Activated CD8-positive, alpha-beta memory T cell treated with anti-CD3 and anti-CD28 coated beads, Interleukin-2, amount 50 U/mL, for 48 hours (primary cell): ENCODE measurements around the gene GABRR3.
A peak's percentile ranks its signal among the peaks of the same experiment; 100 is the strongest.

Experiments
- DNase-seq: peaks from one replicate; pipeline ENCODE4 v3.0.0-alpha.2; 2020

GABRR3 gene

GRCh38 chr3:98035208-98035607 lies at the start of gene GABRR3:
GABRR3 (minus strand) TSS chr3:98035315; CDS start chr3:98034987, 328 bp downstream.
- DNase-seq, result no peak

GRCh38 chr3:98073486-98073885 lies 38.4 kb upstream of the GABRR3 start:
- no peak for DNase-seq

GRCh38 chr3:98070840-98071239 lies 35.7 kb upstream of the GABRR3 start:
- DNase-seq, result no peak

- no peak for DNase-seq
Observed at GRCh38 chr3:98068824-98069223, 33.7 kb upstream of the GABRR3 start.

- DNase-seq, result no peak
Observed at GRCh38 chr3:98058244-98058960, 23.3 kb upstream of the GABRR3 start.

- no peak for DNase-seq
Observed at GRCh38 chr3:98057631-98058030, 22.5 kb upstream of the GABRR3 start.

GRCh38 chr3:98056035-98056434 lies 20.9 kb upstream of the GABRR3 start:
- no peak for DNase-seq

- DNase-seq, result no peak
Observed at GRCh38 chr3:98049271-98049670, 14.2 kb upstream of the GABRR3 start.

- no peak for DNase-seq
Observed at GRCh38 chr3:98048586-98048985, 13.5 kb upstream of the GABRR3 start.

GRCh38 chr3:98041350-98041749 lies 6.2 kb upstream of the GABRR3 start:
- no peak for DNase-seq

- DNase-seq, result peak; percentile 76
Observed at GRCh38 chr3:98039322-98040024, 4.4 kb upstream of the GABRR3 start.

- DNase-seq, result no peak
Observed at GRCh38 chr3:98038876-98039275, 3.8 kb upstream of the GABRR3 start.

GRCh38 chr3:98038286-98038685 lies 3.2 kb upstream of the GABRR3 start:
- DNase-seq, result no peak

GRCh38 chr3:98034486-98034885 lies 629 bp downstream of the GABRR3 start:
- no peak for DNase-seq

GRCh38 chr3:98034036-98034435 lies 1.1 kb downstream of the GABRR3 start:
- DNase-seq, result no peak

- DNase-seq, result no peak
Observed at GRCh38 chr3:98032904-98033303, 2.2 kb downstream of the GABRR3 start.

GRCh38 chr3:98032265-98032664 lies 2.9 kb downstream of the GABRR3 start:
- no peak for DNase-seq

- no peak for DNase-seq
Observed at GRCh38 chr3:98029083-98029482, 6.0 kb downstream of the GABRR3 start.

- DNase-seq, result no peak
Observed at GRCh38 chr3:98027085-98027446, 8.0 kb downstream of the GABRR3 start.

- no peak for DNase-seq
Observed at GRCh38 chr3:98026425-98027084, 8.6 kb downstream of the GABRR3 start.

- DNase-seq, result no peak
Observed at GRCh38 chr3:98025392-98025945, 9.6 kb downstream of the GABRR3 start.

GRCh38 chr3:98022978-98023820 lies 11.9 kb downstream of the GABRR3 start:
- peak; percentile 100 for DNase-seq
